Stomach (tissue), 9 donors: Measurements from ENCODE around the gene VEPH1. TPM values are rescaled to one million over a fixed set of nuclear protein-coding genes. Genes with fewer than 3 reads are reported as not detected.

ENCODE experiments used
- DNase-seq, 2 donors: peaks; one replicate each; pipeline versions ENCODE4 v3.0.0 to v3.0.0-alpha.2; 2013 to 2019
- H3K27ac ChIP-seq, 5 donors: fragments of 200-600 bp in 4 of 5; sonication (generic) in 4 of 5; one replicate each; pipeline ENCODE4 v1.5.1; 2013 to 2019; ENCODE audit warnings: mild to moderate bottlenecking in 1 of 5, moderate library complexity in 1 of 5
- H3K27me3 ChIP-seq, 3 donors: fragments of 200-600 bp; sonication (generic); one replicate each; pipeline ENCODE4 v1.5.1; 2017 to 2019; ENCODE audit warnings: mixed run types in 1 of 3
- H3K36me3 ChIP-seq, 4 donors: fragments of 200-600 bp; sonication (generic); 1 replicate in 3 of 4; 2 replicates in 1 of 4; pipeline ENCODE4 v1.5.1; 2016 to 2019
- H3K4me1 ChIP-seq, 4 donors: fragments of 200-600 bp; sonication (generic); one replicate each; pipeline ENCODE4 v1.5.1; 2016 to 2019
- H3K4me3 ChIP-seq, 4 donors: fragments of 200-600 bp; sonication (generic) in 3 of 4; one replicate each; pipeline ENCODE4 v1.5.1; 2016 to 2019; ENCODE audit warnings: mild to moderate bottlenecking in 1 of 4
- H3K9me3 ChIP-seq, 4 donors: fragments of 200-600 bp; sonication (generic); one replicate each; pipeline ENCODE4 v1.5.1; 2016 to 2019
- EP300 ChIP-seq: sonication (generic); formaldehyde crosslinking; IDR thresholded peaks from one replicate; pipeline ENCODE4 v1.6.1; 2017; ENCODE audit warnings: antibody characterized with exemption
- POLR2A ChIP-seq, 4 donors: fragments of 450-650 bp; IDR thresholded peaks; one replicate each; pipeline ENCODE4 v1.6.1; 2016; ENCODE audit warnings: antibody characterized with exemption in 4 of 4, control low read depth in 2 of 4, mild to moderate bottlenecking in 1 of 4, moderate library complexity in 1 of 4
- POLR2AphosphoS5 ChIP-seq, 3 donors: sonication (generic); formaldehyde crosslinking; IDR thresholded peaks; one replicate each; pipeline ENCODE4 v1.6.1; 2016; ENCODE audit warnings: antibody characterized with exemption in 3 of 3
- WGBS, 5 donors: extraction: QIAGEN DNeasy Blood & Tissue Kit in 3 of 5; methylation state at CpG; one replicate each; pipeline versions ENCODE4 v1.1.5 to v1.1.7; 2013 to 2018; 5-methylcytosine and 5-hydroxymethylcytosine counted together
- intact Hi-C: fragments of 100-400 bp; cut with DNase I; formaldehyde crosslinking; loops from one replicate; pipeline ENCODE4 v1.15.1; 2023; ENCODE audit warnings: low total_unique reads
- polyA plus RNA-seq, 3 donors: library from polyadenylated mRNA; stranded (reverse); fragments of 200-250 nt; gene quantifications; one replicate each; pipeline ENCODE4 v1.2.3, GENCODE V29; 2013
- total RNA-seq, 5 donors: library from RNA; depleted of rRNA; stranded (reverse); fragments of >200 nt; gene quantifications; one replicate each; pipeline versions ENCODE4 v1.1.0 to v1.2.3, GENCODE V29; 2014 to 2016
- TF ChIP-seq, protein P1 (sequence below), 7 experiments: fragments of 450-650 bp in 4 of 7; fragments of 200-600 bp in 3 of 7; sonication (generic) in 3 of 7; IDR thresholded peaks; one replicate each; pipeline ENCODE4 v1.5.1; 2016 to 2019; ENCODE audit warnings: antibody characterized with exemption in 7 of 7, control low read depth in 2 of 7, mild to moderate bottlenecking in 1 of 7
- donor health status: healthy with polysubstance abuse.
- donor health status: Bipolar disorder and iron deficiency.
- donor health status: healthy.

The VEPH1 gene
- total and polyA plus RNA-seq, 8 donors: 0.58 to 9.4 (median 1.5) TPM; not detected in 1

DNA sequence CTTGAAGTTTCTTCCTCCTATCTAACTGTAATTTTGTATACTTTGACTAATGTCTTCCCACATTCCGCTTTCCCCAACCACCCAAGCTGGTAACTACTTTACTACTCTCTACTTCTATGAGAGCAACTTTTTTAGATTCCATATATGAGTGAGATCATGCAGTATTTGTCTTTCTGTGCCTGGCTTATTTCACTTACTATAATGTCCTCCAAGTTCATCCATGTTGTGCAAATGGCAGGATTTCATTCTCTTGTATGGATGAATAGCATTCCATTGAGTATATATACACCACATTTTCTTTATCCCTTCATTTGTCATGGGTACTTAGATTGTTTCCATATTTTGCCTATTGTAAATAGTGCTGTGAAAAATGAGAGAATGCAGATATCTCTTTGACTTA, 264.8 kb downstream of the VEPH1 start:
- DNase-seq: peak in 1 of 2 donors; percentile 48
- Histone ChIP-seq H3K4me1 (peaks cover 0 to 18% (median 11%) of the 10 kb centered on the region in 4 donors), H3K27me3 (no peaks in the 10 kb centered on the region), H3K36me3 (no peaks in the 10 kb centered on the region), H3K9me3 (no peaks in the 10 kb centered on the region), H3K4me3 (no peak overlapping the region), H3K27ac (no peak overlapping the region)
- 83 to 98% (median 91%) methylated on average over 1 of the region's 1 CpG for WGBS, 5 donors
- intact Hi-C loops: no loop called here
- no peak for TF ChIP-seq EP300

DNA sequence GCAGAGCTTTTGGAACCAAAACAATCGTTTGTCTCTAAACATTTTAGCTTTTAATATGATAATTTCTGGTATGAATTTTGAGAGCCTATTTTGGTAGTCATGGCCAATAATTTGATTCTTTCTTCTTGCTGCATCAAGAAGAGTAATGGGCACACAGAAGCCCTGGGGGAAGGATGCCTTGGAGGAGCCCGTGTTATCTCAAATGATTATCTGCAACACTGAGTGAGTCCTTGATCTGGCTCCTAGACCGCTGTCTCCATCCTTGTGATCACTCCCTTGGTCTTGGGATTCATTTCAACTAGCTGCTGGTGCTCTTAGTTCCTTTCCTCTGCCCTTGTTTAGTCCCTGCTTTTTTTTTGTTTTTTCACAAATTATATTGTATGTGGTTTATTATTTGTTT, 265.3 kb downstream of the VEPH1 start:
- Histone ChIP-seq H3K27me3 (no peaks in the 10 kb centered on the region), H3K4me1 (peaks cover 0 to 18% (median 11%) of the 10 kb centered on the region in 4 donors), H3K27ac (no peak overlapping the region), H3K36me3 (no peaks in the 10 kb centered on the region), H3K9me3 (no peaks in the 10 kb centered on the region), H3K4me3 (no peak overlapping the region)
- 51 to 59% (median 54%) methylated on average over 3 of the region's 3 CpGs for WGBS, 5 donors
- TF ChIP-seq EP300 (no peak), POLR2AphosphoS5 (IDR thresholded peaks at IDR 0.05) (no peak), POLR2A (IDR thresholded peaks at IDR 0.05) (no peak)
- TF ChIP-seq, protein P1, sequence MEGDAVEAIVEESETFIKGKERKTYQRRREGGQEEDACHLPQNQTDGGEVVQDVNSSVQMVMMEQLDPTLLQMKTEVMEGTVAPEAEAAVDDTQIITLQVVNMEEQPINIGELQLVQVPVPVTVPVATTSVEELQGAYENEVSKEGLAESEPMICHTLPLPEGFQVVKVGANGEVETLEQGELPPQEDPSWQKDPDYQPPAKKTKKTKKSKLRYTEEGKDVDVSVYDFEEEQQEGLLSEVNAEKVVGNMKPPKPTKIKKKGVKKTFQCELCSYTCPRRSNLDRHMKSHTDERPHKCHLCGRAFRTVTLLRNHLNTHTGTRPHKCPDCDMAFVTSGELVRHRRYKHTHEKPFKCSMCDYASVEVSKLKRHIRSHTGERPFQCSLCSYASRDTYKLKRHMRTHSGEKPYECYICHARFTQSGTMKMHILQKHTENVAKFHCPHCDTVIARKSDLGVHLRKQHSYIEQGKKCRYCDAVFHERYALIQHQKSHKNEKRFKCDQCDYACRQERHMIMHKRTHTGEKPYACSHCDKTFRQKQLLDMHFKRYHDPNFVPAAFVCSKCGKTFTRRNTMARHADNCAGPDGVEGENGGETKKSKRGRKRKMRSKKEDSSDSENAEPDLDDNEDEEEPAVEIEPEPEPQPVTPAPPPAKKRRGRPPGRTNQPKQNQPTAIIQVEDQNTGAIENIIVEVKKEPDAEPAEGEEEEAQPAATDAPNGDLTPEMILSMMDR (IDR thresholded peaks at IDR 0.05): no peak
- intact Hi-C loops: no loop called here
- peak in 1 of 2 donors; percentile 35 for DNase-seq

DNA sequence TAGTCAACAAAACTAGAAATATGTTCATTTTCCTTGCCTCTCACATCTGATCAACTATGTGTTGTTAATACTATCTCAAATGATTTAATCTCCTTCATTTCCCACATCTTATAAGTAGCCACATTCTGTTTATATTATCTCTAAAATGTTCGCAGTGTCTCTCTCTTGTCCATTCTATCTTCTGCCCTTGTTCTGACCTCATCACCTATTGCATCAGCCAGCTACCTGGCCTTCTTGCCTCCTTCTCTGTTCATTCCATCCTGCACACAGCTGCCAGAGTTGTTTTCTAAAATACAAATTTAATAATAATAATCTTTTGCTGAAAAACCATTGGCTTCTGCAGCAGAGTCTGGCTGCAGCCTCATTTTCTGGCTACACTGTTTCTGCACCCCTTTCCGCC, 267.9 kb downstream of the VEPH1 start:
- TF ChIP-seq, protein P1 (IDR thresholded peaks at IDR 0.05): no peak
- no peak for TF ChIP-seq POLR2A (IDR thresholded peaks at IDR 0.05)
- TF ChIP-seq EP300: no peak
- TF ChIP-seq POLR2AphosphoS5 (IDR thresholded peaks at IDR 0.05): no peak
- intact Hi-C loops: no loop called here
- 77 to 92% (median 86%) methylated on average over 2 of the region's 2 CpGs for WGBS, 5 donors
- Histone ChIP-seq H3K4me1 (peaks cover 0 to 18% (median 11%) of the 10 kb centered on the region in 4 donors), H3K27ac (no peak overlapping the region), H3K27me3 (no peaks in the 10 kb centered on the region), H3K36me3 (no peaks in the 10 kb centered on the region), H3K4me3 (no peak overlapping the region), H3K9me3 (no peaks in the 10 kb centered on the region)
- DNase-seq: no peak

DNA sequence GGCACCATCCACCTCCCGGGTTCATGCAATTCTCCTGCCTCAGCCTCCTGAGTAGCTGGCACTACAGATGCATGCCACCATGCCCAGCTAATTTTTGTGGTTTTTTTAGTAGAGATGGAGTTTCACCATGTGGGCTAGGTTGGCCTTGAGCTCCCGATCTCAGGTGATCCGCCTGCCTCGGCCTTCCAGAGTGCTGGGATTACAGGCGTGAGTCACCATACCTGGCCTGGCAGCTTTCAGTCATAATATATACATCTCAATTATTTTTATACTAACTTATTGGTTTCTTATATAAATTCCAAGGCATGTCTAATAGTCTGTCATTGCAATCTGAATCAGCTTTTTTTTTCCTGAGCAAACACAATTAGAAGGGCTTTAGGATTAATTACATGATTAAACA, 269.3 kb downstream of the VEPH1 start:
- 86 to 94% (median 92%) methylated on average over 5 of the region's 5 CpGs for WGBS, 5 donors
- Histone ChIP-seq H3K4me1 (peaks cover 0 to 14% (median 6%) of the 10 kb centered on the region in 4 donors), H3K27me3 (no peaks in the 10 kb centered on the region), H3K27ac (no peak overlapping the region), H3K4me3 (no peak overlapping the region), H3K36me3 (no peaks in the 10 kb centered on the region), H3K9me3 (no peaks in the 10 kb centered on the region)
- DNase-seq: no peak
- intact Hi-C loops: no loop called here
- TF ChIP-seq POLR2AphosphoS5 (IDR thresholded peaks at IDR 0.05) (no peak), POLR2A (IDR thresholded peaks at IDR 0.05) (no peak), EP300 (no peak)
- TF ChIP-seq, protein P1 (IDR thresholded peaks at IDR 0.05): no peak

DNA sequence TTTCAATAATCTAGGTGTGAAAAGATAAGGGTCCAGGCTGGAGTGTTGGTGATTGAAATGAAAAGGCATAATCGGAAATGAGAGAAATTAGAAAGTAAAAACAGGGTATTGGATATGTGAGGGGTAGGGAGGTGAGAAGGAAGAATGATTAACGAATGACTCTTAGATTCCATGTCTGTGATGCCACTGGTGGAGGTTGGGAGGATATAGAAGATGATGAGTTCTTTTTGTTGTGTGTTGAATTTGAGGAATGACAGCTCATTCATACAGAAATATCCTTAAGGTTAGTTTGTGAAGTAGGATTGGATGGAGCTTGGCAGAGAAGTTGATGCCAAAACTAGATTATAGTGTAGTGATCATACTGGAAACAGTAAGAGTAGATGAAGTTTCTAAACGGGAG, 271.1 kb downstream of the VEPH1 start:
- Histone ChIP-seq H3K27me3 (no peaks in the 10 kb centered on the region), H3K36me3 (no peaks in the 10 kb centered on the region), H3K9me3 (no peaks in the 10 kb centered on the region), H3K27ac (no peak overlapping the region), H3K4me3 (no peak overlapping the region), H3K4me1 (no peaks in the 10 kb centered on the region)
- no peak for TF ChIP-seq EP300
- no peak for TF ChIP-seq POLR2A (IDR thresholded peaks at IDR 0.05)
- TF ChIP-seq, protein P1 (IDR thresholded peaks at IDR 0.05): no peak
- no peak for TF ChIP-seq POLR2AphosphoS5 (IDR thresholded peaks at IDR 0.05)
- no peak for DNase-seq
- intact Hi-C loops: no loop called here
- WGBS, 5 donors: 88 to 92% (median 91%) methylated on average over 3 of the region's 3 CpGs
